IPS-15b (cell line): ENCODE data around the gene MAPK8IP3.
A peak's percentile ranks its signal among the peaks of the same experiment; 100 is the strongest.

Experiments used
- H3K27me3 ChIP-seq: one replicate; pipeline ENCODE4 v1.6.1; 2013; ENCODE audit warnings: low read length; ENCODE audit not compliant: control insufficient read depth, insufficient read depth
- H3K36me3 ChIP-seq: one replicate; pipeline ENCODE4 v1.6.1; 2013; ENCODE audit warnings: low read length; ENCODE audit not compliant: control insufficient read depth, insufficient read depth
- H3K4me1 ChIP-seq: one replicate; pipeline ENCODE4 v1.6.1; 2013; ENCODE audit warnings: mild to moderate bottlenecking, low read length; ENCODE audit not compliant: control insufficient read depth, insufficient read depth
- H3K4me3 ChIP-seq: one replicate; pipeline ENCODE4 v1.5.1; 2013; ENCODE audit warnings: low read depth, low read length
- H3K9ac ChIP-seq: one replicate; pipeline ENCODE4 v1.6.1; 2013; ENCODE audit warnings: low read depth, mild to moderate bottlenecking, low read length
- H3K9me3 ChIP-seq: one replicate; pipeline ENCODE4 v1.6.1; 2013; ENCODE audit warnings: mild to moderate bottlenecking, low read length; ENCODE audit not compliant: control insufficient read depth, insufficient read depth

The MAPK8IP3 gene

GRCh38 chr16:1775006-1775845, 69.2 kb downstream of the MAPK8IP3 start:
- H3K36me3 ChIP-seq, result peaks cover 38% of the 10 kb centered on the region
- H3K4me1 ChIP-seq, result no peaks in the 10 kb centered on the region
- H3K4me3 ChIP-seq, result no peak overlapping the region
- no peaks in the 10 kb centered on the region for H3K27me3 ChIP-seq
- no peak overlapping the region for H3K9ac ChIP-seq
- no peaks in the 10 kb centered on the region for H3K9me3 ChIP-seq

- Histone ChIP-seq H3K36me3 (peaks cover 41% of the 10 kb centered on the region), H3K4me3 (no peak overlapping the region), H3K9ac (no peak overlapping the region)
These were observed 70.1 kb downstream of the MAPK8IP3 start for GRCh38 chr16:1775846-1776671.

GRCh38 chr16:1776672-1776955, 70.6 kb downstream of the MAPK8IP3 start:
- no peaks in the 10 kb centered on the region for H3K4me1 ChIP-seq
- no peak overlapping the region for H3K9ac ChIP-seq
- peaks cover 41% of the 10 kb centered on the region for H3K36me3 ChIP-seq

More at GRCh38 chr16:1775846-1776671, 70.1 kb downstream of the MAPK8IP3 start:
- no peaks in the 10 kb centered on the region for H3K27me3 ChIP-seq
- no peaks in the 10 kb centered on the region for H3K9me3 ChIP-seq
- no peaks in the 10 kb centered on the region for H3K4me1 ChIP-seq

GRCh38 chr16:1776991-1777374, 71.0 kb downstream of the MAPK8IP3 start:
- Histone ChIP-seq H3K36me3 (peaks cover 41% of the 10 kb centered on the region), H3K4me3 (no peak overlapping the region), H3K9me3 (no peaks in the 10 kb centered on the region), H3K4me1 (no peaks in the 10 kb centered on the region), H3K9ac (no peak overlapping the region), H3K27me3 (no peaks in the 10 kb centered on the region)

More at GRCh38 chr16:1776672-1776955, 70.6 kb downstream of the MAPK8IP3 start:
- Histone ChIP-seq H3K4me3 (no peak overlapping the region), H3K9me3 (no peaks in the 10 kb centered on the region), H3K27me3 (no peaks in the 10 kb centered on the region)

GRCh38 chr16:1777375-1778199, 71.6 kb downstream of the MAPK8IP3 start:
- H3K9me3 ChIP-seq, result no peaks in the 10 kb centered on the region
- no peak overlapping the region for H3K4me3 ChIP-seq
- peaks cover 41% of the 10 kb centered on the region for H3K36me3 ChIP-seq
- no peaks in the 10 kb centered on the region for H3K27me3 ChIP-seq
- H3K9ac ChIP-seq, result no peak overlapping the region
- H3K4me1 ChIP-seq, result no peaks in the 10 kb centered on the region

GRCh38 chr16:1778200-1779179, 72.5 kb downstream of the MAPK8IP3 start:
- H3K4me1 ChIP-seq, result no peaks in the 10 kb centered on the region
- no peaks in the 10 kb centered on the region for H3K9me3 ChIP-seq
- H3K9ac ChIP-seq, result no peak overlapping the region
- no peaks in the 10 kb centered on the region for H3K27me3 ChIP-seq
- peaks cover 39% of the 10 kb centered on the region for H3K36me3 ChIP-seq
- no peak overlapping the region for H3K4me3 ChIP-seq

- no peaks in the 10 kb centered on the region for H3K4me1 ChIP-seq
- H3K9ac ChIP-seq, result no peak overlapping the region
- no peaks in the 10 kb centered on the region for H3K27me3 ChIP-seq
- H3K36me3 ChIP-seq, result peaks cover 39% of the 10 kb centered on the region
- no peak overlapping the region for H3K4me3 ChIP-seq
- no peaks in the 10 kb centered on the region for H3K9me3 ChIP-seq
These were observed 73.3 kb downstream of the MAPK8IP3 start for GRCh38 chr16:1779234-1779701.

- no peaks in the 10 kb centered on the region for H3K4me1 ChIP-seq
- no peak overlapping the region for H3K9ac ChIP-seq
- H3K27me3 ChIP-seq, result no peaks in the 10 kb centered on the region
- no peak overlapping the region for H3K4me3 ChIP-seq
- peaks cover 38% of the 10 kb centered on the region for H3K36me3 ChIP-seq
- H3K9me3 ChIP-seq, result no peaks in the 10 kb centered on the region
These were observed 74.0 kb downstream of the MAPK8IP3 start for GRCh38 chr16:1779741-1780676.

GRCh38 chr16:1780677-1781072, 74.7 kb downstream of the MAPK8IP3 start:
- H3K9me3 ChIP-seq, result no peaks in the 10 kb centered on the region
- no peak overlapping the region for H3K9ac ChIP-seq
- no peaks in the 10 kb centered on the region for H3K4me1 ChIP-seq
- H3K36me3 ChIP-seq, result peaks cover 35% of the 10 kb centered on the region
- H3K4me3 ChIP-seq, result no peak overlapping the region
- no peaks in the 10 kb centered on the region for H3K27me3 ChIP-seq

GRCh38 chr16:1781254-1781653, 75.3 kb downstream of the MAPK8IP3 start:
- Histone ChIP-seq H3K9ac (peak overlapping the region; percentile 54), H3K4me1 (no peaks in the 10 kb centered on the region), H3K27me3 (no peaks in the 10 kb centered on the region), H3K4me3 (peak overlapping the region; percentile 73), H3K9me3 (no peaks in the 10 kb centered on the region), H3K36me3 (peaks cover 30% of the 10 kb centered on the region)
